Retinal pigment epithelial cell (primary cell): ENCODE measurements around the gene NNT.

ENCODE experiments used
- DNase-seq: peaks from one replicate; pipeline ENCODE4 v3.0.0-alpha.2; 2010; ENCODE audit warnings: low read depth
- H3K4me3 ChIP-seq: 2 replicates; pipeline ENCODE4 v1.5.1; 2011; ENCODE audit warnings: mild to moderate bottlenecking, low read length, control low read depth, moderate library complexity
- TF ChIP-seq, protein P1 (sequence below): conservative IDR thresholded peaks from 2 replicates; pipeline ENCODE4 v1.5.1; 2011; ENCODE audit warnings: low read depth, low read length, control low read depth, inconsistent platforms

The NNT gene

DNA sequence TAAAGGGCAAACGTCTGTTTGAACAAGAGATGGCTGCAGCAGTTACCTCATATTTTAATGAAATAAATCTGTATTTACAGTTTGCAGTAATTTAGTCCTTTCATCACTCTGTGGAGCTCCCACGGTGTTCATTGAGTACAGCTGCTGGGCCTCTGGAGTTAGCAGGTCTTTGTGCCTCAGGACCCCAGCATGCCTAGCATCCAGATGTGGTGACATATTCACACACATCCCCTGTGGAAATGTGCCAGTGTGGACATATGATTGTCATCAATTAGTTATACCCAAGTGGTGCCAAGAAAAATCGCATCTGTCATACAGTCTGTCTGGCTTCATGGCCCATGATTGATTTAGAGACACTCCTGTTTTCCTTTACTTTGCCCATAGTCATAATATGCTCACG is 77.3 kb downstream of the NNT start:
- H3K4me3 ChIP-seq = no peak overlapping the region
- DNase-seq = no peak
- TF ChIP-seq, protein P1, sequence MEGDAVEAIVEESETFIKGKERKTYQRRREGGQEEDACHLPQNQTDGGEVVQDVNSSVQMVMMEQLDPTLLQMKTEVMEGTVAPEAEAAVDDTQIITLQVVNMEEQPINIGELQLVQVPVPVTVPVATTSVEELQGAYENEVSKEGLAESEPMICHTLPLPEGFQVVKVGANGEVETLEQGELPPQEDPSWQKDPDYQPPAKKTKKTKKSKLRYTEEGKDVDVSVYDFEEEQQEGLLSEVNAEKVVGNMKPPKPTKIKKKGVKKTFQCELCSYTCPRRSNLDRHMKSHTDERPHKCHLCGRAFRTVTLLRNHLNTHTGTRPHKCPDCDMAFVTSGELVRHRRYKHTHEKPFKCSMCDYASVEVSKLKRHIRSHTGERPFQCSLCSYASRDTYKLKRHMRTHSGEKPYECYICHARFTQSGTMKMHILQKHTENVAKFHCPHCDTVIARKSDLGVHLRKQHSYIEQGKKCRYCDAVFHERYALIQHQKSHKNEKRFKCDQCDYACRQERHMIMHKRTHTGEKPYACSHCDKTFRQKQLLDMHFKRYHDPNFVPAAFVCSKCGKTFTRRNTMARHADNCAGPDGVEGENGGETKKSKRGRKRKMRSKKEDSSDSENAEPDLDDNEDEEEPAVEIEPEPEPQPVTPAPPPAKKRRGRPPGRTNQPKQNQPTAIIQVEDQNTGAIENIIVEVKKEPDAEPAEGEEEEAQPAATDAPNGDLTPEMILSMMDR = no peak

GRCh38 chr5:43683884-43684471 is 81.0 kb downstream of the NNT start:
- TF ChIP-seq, protein P1 = no peak
- no peak for DNase-seq
- H3K4me3 ChIP-seq = no peak overlapping the region

DNA sequence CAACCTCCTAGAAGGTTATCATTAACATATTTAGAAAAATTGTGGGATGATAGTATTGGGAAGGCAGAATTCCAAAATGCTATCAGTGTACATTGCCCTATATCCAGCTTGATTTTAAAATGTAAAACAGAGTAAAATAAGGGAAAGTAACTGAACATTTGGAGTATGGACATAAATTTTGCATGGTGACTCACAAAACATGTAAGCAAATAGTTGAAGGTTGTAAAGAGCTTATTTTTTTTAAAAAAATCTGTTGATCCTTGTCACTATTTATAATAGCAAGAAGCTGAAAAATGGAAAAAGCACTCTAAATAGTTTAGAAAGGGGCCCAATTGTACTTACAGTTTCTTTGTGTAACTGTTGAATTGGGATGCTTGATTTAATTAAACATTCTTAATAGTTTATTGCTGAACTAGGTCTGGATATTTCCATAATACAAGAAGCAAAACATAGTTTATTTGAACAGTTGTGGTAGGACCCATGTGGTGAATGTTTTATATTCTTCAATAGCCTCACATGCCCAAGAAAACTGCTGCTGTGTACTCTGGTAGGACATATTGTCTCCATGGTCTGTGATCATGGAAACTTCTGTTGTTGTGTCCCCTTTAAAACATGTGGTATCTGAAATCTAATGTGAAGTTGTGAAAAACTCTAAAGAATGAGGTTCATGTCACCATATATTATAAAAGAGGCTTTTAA is 82.4 kb downstream of the NNT start:
- DNase-seq = no peak
- TF ChIP-seq, protein P1 = no peak
- H3K4me3 ChIP-seq = no peak overlapping the region

DNA sequence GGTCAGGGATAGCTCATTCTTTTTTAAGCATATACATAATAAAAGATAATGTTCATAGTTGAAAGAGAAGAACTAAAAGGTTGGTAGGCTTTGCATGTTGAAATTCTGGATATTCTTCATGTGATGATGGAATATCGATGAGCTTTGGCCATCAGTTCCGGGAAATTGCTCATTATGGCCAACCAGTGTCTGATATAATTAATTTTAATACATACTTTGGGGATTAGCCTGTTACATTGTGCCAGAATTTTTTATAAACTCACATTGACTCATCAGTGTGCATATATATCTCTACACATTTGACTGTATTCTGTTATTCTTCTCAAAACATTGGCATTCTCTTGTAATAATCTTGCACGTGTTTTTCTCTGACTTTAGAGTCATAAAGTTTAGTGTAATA is 84.3 kb downstream of the NNT start:
- TF ChIP-seq, protein P1 = no peak
- no peak for DNase-seq
- no peak overlapping the region for H3K4me3 ChIP-seq

DNA sequence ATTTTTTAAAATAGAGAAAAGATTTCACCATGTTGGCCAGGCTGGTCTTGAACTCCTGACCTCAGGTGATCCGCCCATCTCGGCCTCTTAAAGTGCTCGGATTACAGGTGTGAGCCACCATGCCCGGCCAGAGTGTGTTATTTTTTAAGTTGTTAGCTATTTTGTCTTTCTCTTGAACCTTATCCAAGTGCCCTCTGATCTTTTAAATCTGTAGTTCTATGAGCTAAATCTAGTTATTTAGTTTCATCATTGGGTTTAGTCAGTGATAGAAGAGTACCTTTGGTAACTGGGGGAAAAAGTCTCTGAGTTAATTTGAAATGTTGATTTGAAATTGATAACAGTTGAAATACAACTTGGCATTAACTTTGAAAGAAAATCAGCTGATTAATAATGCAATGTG is 88.3 kb downstream of the NNT start:
- no peak overlapping the region for H3K4me3 ChIP-seq
- TF ChIP-seq, protein P1 = no peak

GRCh38 chr5:43691893-43692292 is 88.9 kb downstream of the NNT start:
- no peak for DNase-seq
- TF ChIP-seq, protein P1 = no peak
- H3K4me3 ChIP-seq = no peak overlapping the region

More for the DNA sequence above, 88.3 kb downstream of the NNT start:
- DNase-seq = no peak

DNA sequence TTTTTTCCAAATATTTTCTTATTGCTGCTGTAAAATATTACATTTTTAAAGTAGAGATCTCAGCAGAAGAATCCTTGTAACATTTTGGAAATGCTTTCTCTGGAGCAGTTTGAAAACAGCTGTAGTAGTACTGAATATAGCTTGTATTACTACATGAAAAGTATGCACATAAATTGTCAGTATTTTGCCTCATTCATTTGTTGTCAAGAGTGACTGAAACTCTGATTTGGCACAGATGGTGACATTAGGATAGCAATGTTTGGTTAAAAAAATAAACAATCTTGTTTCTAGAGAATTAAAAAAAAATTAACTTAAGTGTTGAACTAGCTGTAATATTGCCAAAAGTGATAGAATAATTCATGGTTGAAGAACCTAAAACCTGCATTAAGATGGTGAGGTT is 90.4 kb downstream of the NNT start:
- no peak for DNase-seq
- TF ChIP-seq, protein P1 = no peak
- no peak overlapping the region for H3K4me3 ChIP-seq
